ENCODE results near the gene TOMM7.
"Not testable (repeated sequence)": the region's sequence is repeated elsewhere in the genome, so short reads cannot be mapped to it uniquely, and the experiment has no call there.

TOMM7 gene

DNA sequence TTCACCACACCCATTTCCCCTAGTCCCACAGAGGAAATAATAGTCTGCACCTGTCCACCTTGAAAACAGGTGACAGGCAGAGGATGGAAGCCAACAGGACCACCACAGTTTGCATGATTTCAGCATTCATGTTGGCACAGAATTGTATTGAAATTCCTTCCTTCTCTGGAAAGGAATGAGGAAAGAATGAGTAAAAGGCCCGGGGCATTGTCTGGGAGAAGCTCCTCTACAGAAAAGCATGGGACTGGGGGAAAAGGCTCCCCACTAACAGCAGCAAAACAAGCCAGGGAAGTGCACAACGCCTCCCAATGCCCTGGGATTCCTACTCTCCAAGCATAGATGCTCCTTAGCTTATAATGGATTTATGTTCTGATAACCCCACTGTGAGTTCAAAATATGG, 28.5 kb upstream of the TOMM7 start:
- H3K4me3 ChIP-seq (ENCODE audit: low read depth, low read length), result no peak overlapping the region
- DNase-seq (ENCODE audit: low read depth), result no peak
- TF ChIP-seq, protein P1, sequence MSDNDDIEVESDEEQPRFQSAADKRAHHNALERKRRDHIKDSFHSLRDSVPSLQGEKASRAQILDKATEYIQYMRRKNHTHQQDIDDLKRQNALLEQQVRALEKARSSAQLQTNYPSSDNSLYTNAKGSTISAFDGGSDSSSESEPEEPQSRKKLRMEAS (IDR thresholded peaks at IDR 0.05; ENCODE audit: low read depth, low read length), result no peak
- no peak for TF ChIP-seq MYC (IDR thresholded peaks at IDR 0.05; ENCODE audit: low read depth, low read length)
- no peak for TF ChIP-seq POLR2A (IDR thresholded peaks at IDR 0.05; ENCODE audit: extremely low read depth, insufficient read length)
- TF ChIP-seq, protein P2, sequence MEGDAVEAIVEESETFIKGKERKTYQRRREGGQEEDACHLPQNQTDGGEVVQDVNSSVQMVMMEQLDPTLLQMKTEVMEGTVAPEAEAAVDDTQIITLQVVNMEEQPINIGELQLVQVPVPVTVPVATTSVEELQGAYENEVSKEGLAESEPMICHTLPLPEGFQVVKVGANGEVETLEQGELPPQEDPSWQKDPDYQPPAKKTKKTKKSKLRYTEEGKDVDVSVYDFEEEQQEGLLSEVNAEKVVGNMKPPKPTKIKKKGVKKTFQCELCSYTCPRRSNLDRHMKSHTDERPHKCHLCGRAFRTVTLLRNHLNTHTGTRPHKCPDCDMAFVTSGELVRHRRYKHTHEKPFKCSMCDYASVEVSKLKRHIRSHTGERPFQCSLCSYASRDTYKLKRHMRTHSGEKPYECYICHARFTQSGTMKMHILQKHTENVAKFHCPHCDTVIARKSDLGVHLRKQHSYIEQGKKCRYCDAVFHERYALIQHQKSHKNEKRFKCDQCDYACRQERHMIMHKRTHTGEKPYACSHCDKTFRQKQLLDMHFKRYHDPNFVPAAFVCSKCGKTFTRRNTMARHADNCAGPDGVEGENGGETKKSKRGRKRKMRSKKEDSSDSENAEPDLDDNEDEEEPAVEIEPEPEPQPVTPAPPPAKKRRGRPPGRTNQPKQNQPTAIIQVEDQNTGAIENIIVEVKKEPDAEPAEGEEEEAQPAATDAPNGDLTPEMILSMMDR (IDR thresholded peaks at IDR 0.05; ENCODE audit: low read depth, low read length), result no peak

DNA sequence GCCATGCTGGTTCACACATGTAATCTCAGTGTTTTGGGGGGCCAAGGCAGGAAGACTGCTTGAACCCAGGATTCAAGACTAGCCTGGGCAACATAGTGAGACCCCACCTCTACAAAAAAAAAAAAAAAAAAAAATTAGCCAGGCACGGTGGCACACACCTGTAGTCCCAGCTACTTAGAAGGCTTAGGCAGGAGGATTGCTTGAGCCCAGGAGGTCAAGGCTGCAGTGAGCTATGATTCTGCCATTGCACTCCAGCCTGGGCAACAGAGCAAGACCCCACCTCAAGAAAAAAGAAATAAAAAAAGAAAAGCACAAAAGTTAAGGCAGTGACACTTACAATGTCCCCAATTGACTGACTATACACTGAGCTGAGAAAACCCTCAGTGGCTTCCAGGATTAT, 27.7 kb upstream of the TOMM7 start:
- not testable (repeated sequence) for DNase-seq (ENCODE audit: low read depth); H3K4me3 ChIP-seq (ENCODE audit: low read depth, low read length)

DNA sequence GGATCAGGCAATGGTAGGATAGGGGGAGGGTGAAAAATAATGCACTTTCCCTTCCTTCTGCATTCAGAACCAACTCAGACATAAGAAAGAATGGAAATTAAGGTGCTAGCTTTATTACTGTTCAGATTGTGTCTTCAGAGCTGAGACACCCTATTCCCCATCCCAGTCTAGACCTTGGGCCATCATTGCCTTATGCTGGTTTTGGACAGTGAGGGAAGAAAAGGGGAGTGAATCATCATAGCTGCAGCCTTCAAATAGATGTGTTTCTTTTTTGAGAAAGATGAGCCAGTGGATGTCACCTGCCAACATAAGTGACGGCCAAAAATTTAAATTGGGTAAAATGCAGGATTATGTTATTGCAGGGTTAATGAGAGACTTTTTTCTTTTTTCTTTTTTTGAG, 27.0 kb upstream of the TOMM7 start:
- H3K4me3 ChIP-seq (ENCODE audit: low read depth, low read length), result no peak overlapping the region
- no peak for DNase-seq (ENCODE audit: low read depth)
- no peak for TF ChIP-seq MYC (IDR thresholded peaks at IDR 0.05; ENCODE audit: low read depth, low read length)
- TF ChIP-seq, protein P1 (IDR thresholded peaks at IDR 0.05; ENCODE audit: low read depth, low read length), result no peak

DNA sequence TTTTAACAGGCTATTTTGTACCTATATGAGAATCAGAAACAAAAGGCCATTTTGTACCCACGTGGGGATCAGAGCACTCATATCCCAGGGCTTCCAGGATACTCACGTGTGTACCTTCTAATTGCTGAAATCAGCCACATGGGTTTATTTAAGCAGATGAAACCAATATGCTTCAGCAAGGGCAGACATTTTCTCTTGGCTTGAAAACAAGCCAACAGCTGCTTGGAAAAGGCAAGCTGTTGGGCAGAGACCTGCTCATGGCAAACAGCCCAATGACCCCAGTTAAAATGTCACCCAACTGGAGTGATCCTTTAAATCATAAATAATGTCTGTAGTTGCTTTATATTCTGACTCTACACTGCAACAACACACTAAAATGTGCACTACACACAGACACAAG, 26.5 kb upstream of the TOMM7 start:
- H3K4me3 ChIP-seq (ENCODE audit: low read depth, low read length), result no peak overlapping the region
- TF ChIP-seq MYC (IDR thresholded peaks at IDR 0.05; ENCODE audit: low read depth, low read length) (no peak), POLR2A (IDR thresholded peaks at IDR 0.05; ENCODE audit: extremely low read depth, insufficient read length) (no peak)
- TF ChIP-seq, protein P2 (IDR thresholded peaks at IDR 0.05; ENCODE audit: low read depth, low read length), result no peak
- TF ChIP-seq, protein P1 (IDR thresholded peaks at IDR 0.05; ENCODE audit: low read depth, low read length), result no peak
- no peak for DNase-seq (ENCODE audit: low read depth)

DNA sequence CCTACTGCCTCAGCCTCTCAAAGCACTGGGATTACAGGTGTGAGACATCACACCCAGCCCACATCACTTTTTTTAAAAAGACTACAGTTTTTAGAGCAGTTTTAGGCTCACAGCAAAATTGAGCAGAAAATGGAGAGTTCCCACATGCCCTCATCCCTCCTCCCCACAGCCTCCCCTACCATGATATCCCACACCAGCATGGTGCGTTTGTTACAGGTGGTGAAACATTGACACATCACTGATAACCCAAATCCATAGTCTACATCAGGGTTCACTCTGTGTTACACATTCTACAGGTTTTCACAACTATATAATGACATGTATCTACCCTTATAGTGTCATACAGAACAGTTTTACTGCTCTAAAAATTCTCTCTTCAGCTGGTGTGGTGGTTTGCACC, 24.3 kb upstream of the TOMM7 start:
- TF ChIP-seq, protein P1 (IDR thresholded peaks at IDR 0.05; ENCODE audit: low read depth, low read length), result no peak
- TF ChIP-seq POLR2A (IDR thresholded peaks at IDR 0.05; ENCODE audit: extremely low read depth, insufficient read length) (no peak), MYC (IDR thresholded peaks at IDR 0.05; ENCODE audit: low read depth, low read length) (no peak)
- TF ChIP-seq, protein P2 (IDR thresholded peaks at IDR 0.05; ENCODE audit: low read depth, low read length), result no peak

DNA sequence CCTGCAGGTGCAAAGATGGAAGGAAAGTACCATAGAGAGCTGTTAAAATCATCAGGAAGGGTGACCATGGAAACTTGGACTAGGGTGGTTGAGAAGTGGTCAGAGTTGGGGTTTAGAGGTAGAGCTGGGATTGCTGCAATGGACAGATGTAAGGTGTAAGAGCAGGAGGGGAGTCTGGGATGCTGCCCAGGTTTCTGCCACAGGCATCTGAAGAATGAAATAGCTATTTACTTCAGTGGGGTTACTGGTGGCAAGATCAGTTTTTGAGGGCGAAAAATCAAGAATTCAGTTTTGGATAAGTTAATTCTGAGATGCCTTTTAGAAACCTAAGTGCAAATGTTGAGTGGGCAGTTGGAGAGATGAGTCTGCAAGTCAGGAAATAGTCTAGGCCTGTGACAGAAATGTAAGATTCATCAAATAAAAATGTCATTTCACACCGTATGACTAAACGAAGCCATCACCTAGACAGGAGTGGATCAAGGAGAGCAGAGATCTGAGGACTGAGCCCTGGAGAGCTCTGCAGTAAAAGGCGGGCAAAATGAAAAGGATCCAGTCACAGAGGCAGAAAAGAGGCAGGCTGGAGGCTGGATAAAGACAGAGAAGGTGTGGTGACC, 22.7 kb upstream of the TOMM7 start:
- no peak overlapping the region for H3K4me3 ChIP-seq (ENCODE audit: low read depth, low read length)
- no peak for TF ChIP-seq POLR2A (IDR thresholded peaks at IDR 0.05; ENCODE audit: extremely low read depth, insufficient read length)
- no peak for TF ChIP-seq MYC (IDR thresholded peaks at IDR 0.05; ENCODE audit: low read depth, low read length)
- TF ChIP-seq, protein P2 (IDR thresholded peaks at IDR 0.05; ENCODE audit: low read depth, low read length), result no peak
- TF ChIP-seq, protein P1 (IDR thresholded peaks at IDR 0.05; ENCODE audit: low read depth, low read length), result no peak
- DNase-seq (ENCODE audit: low read depth), result no peak

More for the DNA sequence above, 24.3 kb upstream of the TOMM7 start:
- no peak for DNase-seq (ENCODE audit: low read depth)
- H3K4me3 ChIP-seq (ENCODE audit: low read depth, low read length), result no peak overlapping the region
